HG03460 (cell line): Measurements from ENCODE around the gene KRT6C.
"Not testable (repeated sequence)": the region's sequence is repeated elsewhere in the genome, so short reads cannot be mapped to it uniquely, and the experiment has no call there.

Source experiments
- ATAC-seq: cut with Tn5 transposase; IDR thresholded peaks from one replicate; pipeline ENCODE4 v1.9.1; 2021; ENCODE audit not compliant: unreplicated experiment

KRT6C gene

GRCh38 chr12:52500574-52500973 lies 27.0 kb upstream of the KRT6C start:
- not testable (repeated sequence) for ATAC-seq

GRCh38 chr12:52499806-52500560 lies 26.4 kb upstream of the KRT6C start:
- ATAC-seq, result no peak

GRCh38 chr12:52498946-52499345 lies 25.3 kb upstream of the KRT6C start:
- ATAC-seq, result no peak

GRCh38 chr12:52497975-52498374 lies 24.4 kb upstream of the KRT6C start:
- no peak for ATAC-seq

- ATAC-seq, result no peak
These were observed 23.0 kb upstream of the KRT6C start for GRCh38 chr12:52496590-52497071.

GRCh38 chr12:52496054-52496453 lies 22.4 kb upstream of the KRT6C start:
- no peak for ATAC-seq

- no peak for ATAC-seq
These were observed 21.8 kb upstream of the KRT6C start for GRCh38 chr12:52495389-52495788.

- no peak for ATAC-seq
These were observed 20.9 kb upstream of the KRT6C start for GRCh38 chr12:52494518-52494917.

GRCh38 chr12:52494100-52494499 lies 20.5 kb upstream of the KRT6C start:
- ATAC-seq, result no peak

GRCh38 chr12:52493172-52493571 lies 19.6 kb upstream of the KRT6C start, which contains the start of gene KRT6A:
Gene KRT6A (minus strand): TSS chr12:52493257. CDS start chr12:52493188, 69 bp downstream.
- ATAC-seq, result no peak

- ATAC-seq, result not testable (repeated sequence)
These were observed 18.8 kb upstream of the KRT6C start for GRCh38 chr12:52492405-52492804.

- ATAC-seq, result not testable (repeated sequence)
These were observed 17.9 kb upstream of the KRT6C start for GRCh38 chr12:52491495-52491894.

- ATAC-seq, result no peak
These were observed 15.1 kb upstream of the KRT6C start for GRCh38 chr12:52488736-52489135.

GRCh38 chr12:52487744-52488443 lies 14.3 kb upstream of the KRT6C start:
- not testable (repeated sequence) for ATAC-seq

- ATAC-seq, result no peak
These were observed 13.6 kb upstream of the KRT6C start for GRCh38 chr12:52487211-52487610.

GRCh38 chr12:52486166-52487105 lies 12.8 kb upstream of the KRT6C start:
- no peak for ATAC-seq

GRCh38 chr12:52480073-52480472 lies 6.5 kb upstream of the KRT6C start:
- no peak for ATAC-seq

- no peak for ATAC-seq
These were observed 4.0 kb upstream of the KRT6C start for GRCh38 chr12:52477651-52478050.

GRCh38 chr12:52474212-52474611 lies 607 bp upstream of the KRT6C start:
- no peak for ATAC-seq

GRCh38 chr12:52469853-52470252 lies 3.8 kb downstream of the KRT6C start:
- ATAC-seq, result no peak

GRCh38 chr12:52464897-52465296 lies 8.7 kb downstream of the KRT6C start:
- no peak for ATAC-seq
